WTC11 (cell line): ENCODE data around the gene KPNB1. TPM values are rescaled to one million over a fixed set of nuclear protein-coding genes. Genes with fewer than 3 reads are reported as not detected.
A peak's percentile ranks its signal among the peaks of the same experiment; 100 is the strongest.

Source experiments
- ATAC-seq: fragments of 200-7000 bp; cut with Tn5 transposase; 2 replicates; pipeline ENCODE4 v1.10.0; 2021; ENCODE audit warnings: mild to moderate bottlenecking, moderate library complexity
- CTCF ChIA-PET: fragments of 300-600 bp; sonication (Branson Sonifier 250); formaldehyde crosslinking; loops from one replicate; lab custom pipeline; 2021; ENCODE audit warnings: antibody characterized with exemption; lab: Charles Lee
- POLR2A ChIA-PET: fragments of 350-600 bp; sonication (Branson Sonifier 250); formaldehyde crosslinking; loops from one replicate; lab custom pipeline; 2021; ENCODE audit warnings: antibody characterized with exemption; lab: Charles Lee
- DNase-seq: peaks from one replicate; pipeline ENCODE4 v3.0.0; 2021; ENCODE audit warnings: low spot score
- H3K27ac Mint-ChIP-seq: 2 replicates; pipeline ENCODE4 v1.8.0; 2021; ENCODE audit warnings: mixed read lengths
- H3K27me3 Mint-ChIP-seq: 2 replicates; pipeline ENCODE4 v1.8.0; 2021; ENCODE audit warnings: low read depth, mild to moderate bottlenecking, moderate library complexity, mixed read lengths
- H3K36me3 Mint-ChIP-seq: 2 replicates; pipeline ENCODE4 v1.8.0; 2021; ENCODE audit warnings: mixed read lengths
- H3K4me1 Mint-ChIP-seq: 2 replicates; pipeline ENCODE4 v1.8.0; 2022; ENCODE audit warnings: mixed read lengths
- H3K4me3 Mint-ChIP-seq: 2 replicates; pipeline ENCODE4 v1.8.0; 2021; ENCODE audit warnings: mild to moderate bottlenecking, moderate library complexity, mixed read lengths
- H3K9me3 Mint-ChIP-seq: 2 replicates; pipeline ENCODE4 v1.8.0; 2021; ENCODE audit warnings: mixed read lengths
- ESRRA ChIP-seq: sonication (generic); formaldehyde crosslinking; IDR thresholded peaks from 2 replicates; pipeline ENCODE4 v1.8.1; 2022; ENCODE audit warnings: mild to moderate bottlenecking, missing genetic modification reagents, borderline replicate concordance
- GABPB1 ChIP-seq: sonication (generic); formaldehyde crosslinking; IDR thresholded peaks from 2 replicates; pipeline ENCODE4 v1.8.1; 2023; ENCODE audit warnings: mild to moderate bottlenecking, missing genetic modification reagents
- JUN ChIP-seq: sonication (generic); formaldehyde crosslinking; IDR thresholded peaks from 2 replicates; pipeline ENCODE4 v1.8.0; 2023; ENCODE audit warnings: mild to moderate bottlenecking, missing genetic modification reagents
- NR1H2 ChIP-seq: sonication (generic); formaldehyde crosslinking; IDR thresholded peaks from 2 replicates; pipeline ENCODE4 v1.9.0; 2021; ENCODE audit warnings: mild to moderate bottlenecking, moderate library complexity, missing genetic modification reagents
- OVOL2 ChIP-seq: fragments of 250-450 bp; sonication (Bioruptor Pico); IDR thresholded peaks from 2 replicates; pipeline ENCODE4 v1.9.0; 2021; ENCODE audit warnings: mild to moderate bottlenecking, borderline replicate concordance
- total RNA-seq: library from RNA; stranded (reverse); gene quantifications from 3 replicates; pipeline ENCODE4 v1.2.3, GENCODE V29; 2021
- TF ChIP-seq, protein P1 (sequence below): sonication (generic); formaldehyde crosslinking; IDR thresholded peaks from 2 replicates; pipeline ENCODE4 v1.8.0; 2023; ENCODE audit warnings: mild to moderate bottlenecking, missing genetic modification reagents
- TF ChIP-seq, protein P2 (sequence below): sonication (generic); formaldehyde crosslinking; IDR thresholded peaks from 2 replicates; pipeline ENCODE4 v1.8.1; 2023; ENCODE audit warnings: mild to moderate bottlenecking, missing genetic modification reagents
- TF ChIP-seq, protein P3 (sequence below): sonication (generic); formaldehyde crosslinking; IDR thresholded peaks from 2 replicates; pipeline ENCODE4 v1.8.1; 2022; ENCODE audit warnings: low read depth, mild to moderate bottlenecking, moderate library complexity, missing genetic modification reagents, borderline replicate concordance
- TF ChIP-seq, protein P4 (sequence below): sonication (generic); formaldehyde crosslinking; IDR thresholded peaks from 2 replicates; pipeline ENCODE4 v1.8.0; 2022; ENCODE audit warnings: missing genetic modification reagents

KPNB1 gene
- total RNA-seq, 1 experiment from 2014 or later = 506 TPM

DNA sequence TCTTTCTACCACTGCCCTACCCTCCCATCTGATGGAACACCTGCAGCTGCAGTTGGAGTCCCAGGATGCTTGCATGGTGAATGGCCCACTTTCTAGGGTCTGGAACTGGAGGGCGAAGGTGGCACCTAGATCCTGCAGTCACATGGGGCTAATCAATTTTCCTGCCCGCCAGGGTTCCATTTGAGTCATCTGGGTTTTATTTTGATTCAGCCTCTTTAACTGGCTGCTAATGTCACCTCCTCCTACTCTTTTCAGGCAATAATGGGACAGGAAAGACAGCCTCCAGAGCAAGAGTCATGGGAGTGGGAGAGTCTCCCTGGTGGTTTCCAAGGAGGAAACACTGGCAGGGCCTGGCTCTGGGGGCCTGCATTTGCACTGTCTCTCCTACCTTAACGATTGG is 40.4 kb downstream of the KPNB1 start (continued):
- TF ChIP-seq, protein P1, sequence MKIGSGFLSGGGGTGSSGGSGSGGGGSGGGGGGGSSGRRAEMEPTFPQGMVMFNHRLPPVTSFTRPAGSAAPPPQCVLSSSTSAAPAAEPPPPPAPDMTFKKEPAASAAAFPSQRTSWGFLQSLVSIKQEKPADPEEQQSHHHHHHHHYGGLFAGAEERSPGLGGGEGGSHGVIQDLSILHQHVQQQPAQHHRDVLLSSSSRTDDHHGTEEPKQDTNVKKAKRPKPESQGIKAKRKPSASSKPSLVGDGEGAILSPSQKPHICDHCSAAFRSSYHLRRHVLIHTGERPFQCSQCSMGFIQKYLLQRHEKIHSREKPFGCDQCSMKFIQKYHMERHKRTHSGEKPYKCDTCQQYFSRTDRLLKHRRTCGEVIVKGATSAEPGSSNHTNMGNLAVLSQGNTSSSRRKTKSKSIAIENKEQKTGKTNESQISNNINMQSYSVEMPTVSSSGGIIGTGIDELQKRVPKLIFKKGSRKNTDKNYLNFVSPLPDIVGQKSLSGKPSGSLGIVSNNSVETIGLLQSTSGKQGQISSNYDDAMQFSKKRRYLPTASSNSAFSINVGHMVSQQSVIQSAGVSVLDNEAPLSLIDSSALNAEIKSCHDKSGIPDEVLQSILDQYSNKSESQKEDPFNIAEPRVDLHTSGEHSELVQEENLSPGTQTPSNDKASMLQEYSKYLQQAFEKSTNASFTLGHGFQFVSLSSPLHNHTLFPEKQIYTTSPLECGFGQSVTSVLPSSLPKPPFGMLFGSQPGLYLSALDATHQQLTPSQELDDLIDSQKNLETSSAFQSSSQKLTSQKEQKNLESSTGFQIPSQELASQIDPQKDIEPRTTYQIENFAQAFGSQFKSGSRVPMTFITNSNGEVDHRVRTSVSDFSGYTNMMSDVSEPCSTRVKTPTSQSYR (CRISPR knock-in tag) = no peak
- TF ChIP-seq OVOL2 (CRISPR knock-in tag) (no peak), ESRRA (CRISPR knock-in tag) (no peak)
- TF ChIP-seq, protein P2, sequence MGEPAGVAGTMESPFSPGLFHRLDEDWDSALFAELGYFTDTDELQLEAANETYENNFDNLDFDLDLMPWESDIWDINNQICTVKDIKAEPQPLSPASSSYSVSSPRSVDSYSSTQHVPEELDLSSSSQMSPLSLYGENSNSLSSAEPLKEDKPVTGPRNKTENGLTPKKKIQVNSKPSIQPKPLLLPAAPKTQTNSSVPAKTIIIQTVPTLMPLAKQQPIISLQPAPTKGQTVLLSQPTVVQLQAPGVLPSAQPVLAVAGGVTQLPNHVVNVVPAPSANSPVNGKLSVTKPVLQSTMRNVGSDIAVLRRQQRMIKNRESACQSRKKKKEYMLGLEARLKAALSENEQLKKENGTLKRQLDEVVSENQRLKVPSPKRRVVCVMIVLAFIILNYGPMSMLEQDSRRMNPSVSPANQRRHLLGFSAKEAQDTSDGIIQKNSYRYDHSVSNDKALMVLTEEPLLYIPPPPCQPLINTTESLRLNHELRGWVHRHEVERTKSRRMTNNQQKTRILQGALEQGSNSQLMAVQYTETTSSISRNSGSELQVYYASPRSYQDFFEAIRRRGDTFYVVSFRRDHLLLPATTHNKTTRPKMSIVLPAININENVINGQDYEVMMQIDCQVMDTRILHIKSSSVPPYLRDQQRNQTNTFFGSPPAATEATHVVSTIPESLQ (CRISPR knock-in tag) = no peak
- TF ChIP-seq, protein P3, sequence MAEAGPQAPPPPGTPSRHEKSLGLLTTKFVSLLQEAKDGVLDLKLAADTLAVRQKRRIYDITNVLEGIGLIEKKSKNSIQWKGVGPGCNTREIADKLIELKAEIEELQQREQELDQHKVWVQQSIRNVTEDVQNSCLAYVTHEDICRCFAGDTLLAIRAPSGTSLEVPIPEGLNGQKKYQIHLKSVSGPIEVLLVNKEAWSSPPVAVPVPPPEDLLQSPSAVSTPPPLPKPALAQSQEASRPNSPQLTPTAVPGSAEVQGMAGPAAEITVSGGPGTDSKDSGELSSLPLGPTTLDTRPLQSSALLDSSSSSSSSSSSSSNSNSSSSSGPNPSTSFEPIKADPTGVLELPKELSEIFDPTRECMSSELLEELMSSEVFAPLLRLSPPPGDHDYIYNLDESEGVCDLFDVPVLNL (CRISPR knock-in tag) = no peak

DNA sequence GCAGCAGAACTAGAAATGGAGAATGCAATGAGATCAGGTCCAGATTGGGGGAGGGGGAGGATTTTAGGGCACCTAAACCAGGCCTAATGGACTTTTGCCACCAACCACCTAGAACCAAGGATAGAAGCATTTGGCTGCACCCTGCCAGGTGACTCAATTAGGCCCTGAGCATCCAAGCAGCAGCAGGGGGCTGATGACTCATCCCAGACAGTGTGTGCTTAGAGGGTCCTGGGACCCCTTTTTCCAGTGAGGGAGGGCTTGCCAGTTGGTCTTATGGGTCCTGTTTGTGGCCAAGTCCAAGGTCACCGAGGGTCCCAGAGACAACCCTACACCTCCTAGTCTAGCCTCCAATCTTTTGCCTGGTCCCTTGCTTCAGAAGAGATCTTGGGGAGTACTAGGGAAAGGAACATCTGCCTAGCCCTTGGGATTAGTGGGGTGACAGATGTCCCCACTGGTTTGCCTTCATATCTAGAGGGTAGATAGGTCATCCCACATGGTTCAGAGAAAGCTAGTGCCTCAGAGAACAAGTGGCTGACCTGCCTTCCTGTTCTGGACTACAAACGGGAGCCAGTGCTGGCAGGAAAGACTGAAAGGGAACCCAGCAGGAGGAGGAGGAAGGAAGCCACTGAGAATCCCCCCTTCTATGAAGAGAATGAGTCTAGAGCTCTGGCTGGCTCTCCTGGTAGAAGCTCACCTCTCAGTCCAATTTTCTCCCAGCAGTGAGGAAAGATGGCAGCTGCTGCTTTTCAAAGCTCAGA is 42.6 kb downstream of the KPNB1 start:
- H3K27me3 Mint-ChIP-seq = no peaks in the 10 kb centered on the region
- H3K36me3 Mint-ChIP-seq = no peaks in the 10 kb centered on the region
- POLR2A ChIA-PET = interaction anchor here (2.9 kb wide), 1 partner anchor 43 kb away, joined by 15 read pairs; the partner anchor contains the start of gene KPNB1
- DNase-seq (no peak), ATAC-seq (no peak)
- CTCF ChIA-PET = interaction anchor here (0.7 to 2.1 kb wide), 5 partner anchors 12 to 203 kb away, joined by 3 to 13 read pairs (median 5); partner anchors contain the start of genes KPNB1 and TBX21
- H3K27ac Mint-ChIP-seq = no peak overlapping the region
- TF ChIP-seq, protein P4, sequence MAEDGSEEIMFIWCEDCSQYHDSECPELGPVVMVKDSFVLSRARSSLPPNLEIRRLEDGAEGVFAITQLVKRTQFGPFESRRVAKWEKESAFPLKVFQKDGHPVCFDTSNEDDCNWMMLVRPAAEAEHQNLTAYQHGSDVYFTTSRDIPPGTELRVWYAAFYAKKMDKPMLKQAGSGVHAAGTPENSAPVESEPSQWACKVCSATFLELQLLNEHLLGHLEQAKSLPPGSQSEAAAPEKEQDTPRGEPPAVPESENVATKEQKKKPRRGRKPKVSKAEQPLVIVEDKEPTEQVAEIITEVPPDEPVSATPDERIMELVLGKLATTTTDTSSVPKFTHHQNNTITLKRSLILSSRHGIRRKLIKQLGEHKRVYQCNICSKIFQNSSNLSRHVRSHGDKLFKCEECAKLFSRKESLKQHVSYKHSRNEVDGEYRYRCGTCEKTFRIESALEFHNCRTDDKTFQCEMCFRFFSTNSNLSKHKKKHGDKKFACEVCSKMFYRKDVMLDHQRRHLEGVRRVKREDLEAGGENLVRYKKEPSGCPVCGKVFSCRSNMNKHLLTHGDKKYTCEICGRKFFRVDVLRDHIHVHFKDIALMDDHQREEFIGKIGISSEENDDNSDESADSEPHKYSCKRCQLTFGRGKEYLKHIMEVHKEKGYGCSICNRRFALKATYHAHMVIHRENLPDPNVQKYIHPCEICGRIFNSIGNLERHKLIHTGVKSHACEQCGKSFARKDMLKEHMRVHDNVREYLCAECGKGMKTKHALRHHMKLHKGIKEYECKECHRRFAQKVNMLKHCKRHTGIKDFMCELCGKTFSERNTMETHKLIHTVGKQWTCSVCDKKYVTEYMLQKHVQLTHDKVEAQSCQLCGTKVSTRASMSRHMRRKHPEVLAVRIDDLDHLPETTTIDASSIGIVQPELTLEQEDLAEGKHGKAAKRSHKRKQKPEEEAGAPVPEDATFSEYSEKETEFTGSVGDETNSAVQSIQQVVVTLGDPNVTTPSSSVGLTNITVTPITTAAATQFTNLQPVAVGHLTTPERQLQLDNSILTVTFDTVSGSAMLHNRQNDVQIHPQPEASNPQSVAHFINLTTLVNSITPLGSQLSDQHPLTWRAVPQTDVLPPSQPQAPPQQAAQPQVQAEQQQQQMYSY (CRISPR knock-in tag) = 0 out of 2 replicates have a peak, but pooled peaks have one; percentile 30
- TF ChIP-seq JUN = no peak
- peak overlapping the region; percentile 78 for H3K4me3 Mint-ChIP-seq
- peaks cover 47% of the 10 kb centered on the region for H3K4me1 Mint-ChIP-seq
- H3K9me3 Mint-ChIP-seq = no peaks in the 10 kb centered on the region

DNA sequence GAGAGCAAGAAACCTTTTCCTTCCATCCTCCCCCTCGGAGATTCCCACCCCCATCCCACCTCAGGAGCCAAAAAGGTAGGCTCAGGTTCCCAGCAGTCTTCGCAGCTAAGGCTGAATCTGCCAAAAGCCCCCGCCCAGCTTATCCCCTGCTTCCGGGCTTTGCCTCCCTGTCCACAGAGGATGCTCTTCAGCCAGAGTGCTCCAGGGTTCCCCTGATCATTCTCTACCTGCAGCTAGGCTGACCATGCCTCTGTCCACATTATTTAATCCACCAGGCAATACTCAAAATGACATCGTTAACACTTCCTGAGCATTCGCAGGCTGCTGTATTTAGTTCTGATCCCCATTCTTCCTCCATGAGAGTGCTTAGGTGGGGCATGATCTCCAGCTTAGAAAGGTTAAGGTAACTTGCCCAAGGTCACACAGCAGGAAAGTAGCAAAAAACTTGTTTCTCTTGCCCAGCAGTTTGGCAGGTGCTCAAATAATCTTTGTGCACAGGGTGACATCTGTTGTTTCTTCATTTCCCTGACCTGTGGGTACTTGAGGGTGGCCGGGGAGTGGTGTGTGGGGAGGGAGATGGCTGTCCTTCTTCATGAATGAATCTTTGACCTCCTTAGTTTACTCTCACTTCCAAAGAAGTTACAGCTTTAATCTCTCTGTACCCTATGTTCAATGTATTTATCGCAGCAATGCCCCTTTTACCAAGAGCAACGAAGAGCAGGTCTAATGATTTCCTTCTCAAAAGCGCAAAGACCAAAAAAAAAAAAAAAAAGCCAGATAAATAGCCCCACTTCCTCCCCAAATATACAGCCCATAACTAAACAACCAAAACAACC is 43.4 kb downstream of the KPNB1 start:
- Mint-ChIP-seq H3K9me3 (no peaks in the 10 kb centered on the region), H3K27ac (peak overlapping the region; percentile 93), H3K4me1 (peaks cover 39% of the 10 kb centered on the region), H3K27me3 (no peaks in the 10 kb centered on the region), H3K36me3 (no peaks in the 10 kb centered on the region), H3K4me3 (peak overlapping the region; percentile 78)
- peak; percentile 15; the same call in 1 of the 2 replicates for TF ChIP-seq GABPB1 (CRISPR knock-in tag)
- TF ChIP-seq NR1H2 (CRISPR knock-in tag) = no peak
- CTCF ChIA-PET = interaction anchor here (0.6 to 2.1 kb wide), 10 partner anchors 12 to 1776 kb away, joined by 3 to 13 read pairs (median 5); partner anchors contain the start of genes KPNB1, SCRN2 and TBX21
- no peak for DNase-seq
- ATAC-seq = no peak
- POLR2A ChIA-PET = interaction anchor here (2.9 kb wide), 1 partner anchor 44 kb away, joined by 15 read pairs; the partner anchor contains the start of gene KPNB1
